HG03139 (cell line): Measurements from ENCODE around the gene LRRC53.
A peak's percentile ranks its signal among the peaks of the same experiment; 100 is the strongest.

Experiments used
- ATAC-seq: cut with Tn5 transposase; IDR thresholded peaks from one replicate; pipeline ENCODE4 v1.9.1; 2021; ENCODE audit not compliant: unreplicated experiment

Gene LRRC53

GRCh38 chr1:74504125-74504932 lies 8.1 kb downstream of the LRRC53 start:
- ATAC-seq: peak; percentile 78

- no peak for ATAC-seq
Observed at GRCh38 chr1:74502858-74503257, 9.6 kb downstream of the LRRC53 start.

GRCh38 chr1:74502432-74502831 lies 10.0 kb downstream of the LRRC53 start:
- no peak for ATAC-seq

- ATAC-seq: no peak
Observed at GRCh38 chr1:74498901-74499300, 13.5 kb downstream of the LRRC53 start.

GRCh38 chr1:74496669-74497068 lies 15.7 kb downstream of the LRRC53 start:
- no peak for ATAC-seq

- ATAC-seq: no peak
Observed at GRCh38 chr1:74486036-74486435, 26.4 kb downstream of the LRRC53 start.

- ATAC-seq: no peak
Observed at GRCh38 chr1:74485622-74486021, 26.8 kb downstream of the LRRC53 start.

DNA sequence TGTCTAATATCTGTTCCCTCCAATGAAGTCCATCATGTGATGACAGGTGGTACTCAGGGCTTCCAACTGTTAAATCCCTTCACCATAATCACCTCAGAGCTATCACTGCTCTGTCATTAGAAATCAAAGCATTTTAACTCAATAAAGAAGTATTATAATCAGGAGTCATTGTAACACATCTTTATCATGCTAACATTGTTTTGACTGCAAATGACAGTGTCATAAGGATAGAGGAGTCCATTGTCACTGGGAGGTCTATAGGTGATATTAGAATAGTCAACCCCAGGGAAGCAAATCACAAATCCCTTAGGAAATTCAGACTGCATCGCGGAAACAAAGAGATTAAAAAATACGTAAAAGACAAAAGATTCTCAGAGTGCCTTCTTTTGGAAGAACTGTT lies 30.8 kb downstream of the LRRC53 start:
- ATAC-seq: no peak

DNA sequence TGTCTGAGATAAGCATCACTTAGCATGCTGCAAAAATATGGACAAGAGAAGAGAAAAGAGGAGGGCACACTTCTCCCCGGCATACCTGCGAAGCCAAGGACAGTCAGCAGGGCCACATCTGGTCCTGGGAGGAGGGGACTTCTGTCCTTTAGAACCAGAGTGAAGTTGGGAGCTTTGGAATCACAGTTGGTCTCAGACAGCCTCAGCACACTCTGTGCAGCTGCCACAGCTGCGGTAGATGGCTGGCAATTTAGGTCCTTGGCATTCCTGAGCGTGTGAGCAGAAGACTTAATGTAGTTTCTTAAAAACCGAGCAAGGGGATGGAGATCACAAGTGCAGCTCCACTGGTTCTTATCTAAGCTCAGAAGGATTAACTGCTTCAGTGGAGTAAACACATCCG lies 32.3 kb downstream of the LRRC53 start:
- ATAC-seq: no peak

DNA sequence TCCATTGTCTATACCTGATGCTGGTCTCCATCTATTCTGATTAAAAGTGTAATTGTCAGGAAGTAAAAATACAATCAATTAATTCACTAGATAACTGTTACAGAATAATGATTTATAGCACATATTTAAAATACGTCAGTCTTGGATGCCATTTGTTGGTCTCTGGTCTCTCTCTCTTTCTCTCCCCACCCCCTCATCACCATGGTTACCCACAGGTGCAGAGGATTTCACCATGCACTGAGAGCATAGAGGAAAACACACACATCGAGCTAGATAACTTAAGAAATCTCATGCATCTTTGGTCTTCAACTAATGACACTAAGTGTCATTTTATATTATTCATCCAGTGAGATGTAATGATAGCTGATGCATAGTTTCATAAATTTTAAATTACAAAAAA lies 33.4 kb downstream of the LRRC53 start:
- no peak for ATAC-seq

GRCh38 chr1:74474585-74474984 lies 37.8 kb downstream of the LRRC53 start:
- ATAC-seq: no peak

GRCh38 chr1:74471470-74471869 lies 40.9 kb downstream of the LRRC53 start:
- no peak for ATAC-seq

DNA sequence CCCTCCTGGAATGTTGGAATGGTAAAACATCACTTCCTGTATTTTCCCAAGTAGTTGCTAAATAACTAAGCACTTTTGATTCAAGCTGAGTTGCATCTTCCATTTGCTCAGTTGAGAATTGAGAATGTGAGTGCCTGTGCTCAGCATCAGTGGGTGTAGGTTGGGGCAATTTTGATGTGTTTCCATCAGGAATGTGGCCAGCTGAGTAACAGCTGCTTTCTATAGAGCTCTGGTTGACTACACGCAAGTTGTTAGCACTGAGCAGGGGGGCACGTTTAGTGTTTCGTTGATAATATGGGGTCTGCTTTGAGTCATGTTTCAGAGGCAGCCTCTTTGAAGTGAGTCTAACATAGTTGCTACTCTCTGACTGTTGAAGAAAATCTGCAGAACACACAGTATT lies 41.5 kb downstream of the LRRC53 start:
- ATAC-seq: no peak

GRCh38 chr1:74470251-74470650 lies 42.2 kb downstream of the LRRC53 start:
- no peak for ATAC-seq

- no peak for ATAC-seq
Observed at GRCh38 chr1:74468982-74469603, 43.3 kb downstream of the LRRC53 start.

GRCh38 chr1:74467786-74468377 lies 44.5 kb downstream of the LRRC53 start:
- no peak for ATAC-seq

- no peak for ATAC-seq
Observed at GRCh38 chr1:74465193-74465681, 47.2 kb downstream of the LRRC53 start.

GRCh38 chr1:74464037-74464436 lies 48.4 kb downstream of the LRRC53 start:
- ATAC-seq: no peak

DNA sequence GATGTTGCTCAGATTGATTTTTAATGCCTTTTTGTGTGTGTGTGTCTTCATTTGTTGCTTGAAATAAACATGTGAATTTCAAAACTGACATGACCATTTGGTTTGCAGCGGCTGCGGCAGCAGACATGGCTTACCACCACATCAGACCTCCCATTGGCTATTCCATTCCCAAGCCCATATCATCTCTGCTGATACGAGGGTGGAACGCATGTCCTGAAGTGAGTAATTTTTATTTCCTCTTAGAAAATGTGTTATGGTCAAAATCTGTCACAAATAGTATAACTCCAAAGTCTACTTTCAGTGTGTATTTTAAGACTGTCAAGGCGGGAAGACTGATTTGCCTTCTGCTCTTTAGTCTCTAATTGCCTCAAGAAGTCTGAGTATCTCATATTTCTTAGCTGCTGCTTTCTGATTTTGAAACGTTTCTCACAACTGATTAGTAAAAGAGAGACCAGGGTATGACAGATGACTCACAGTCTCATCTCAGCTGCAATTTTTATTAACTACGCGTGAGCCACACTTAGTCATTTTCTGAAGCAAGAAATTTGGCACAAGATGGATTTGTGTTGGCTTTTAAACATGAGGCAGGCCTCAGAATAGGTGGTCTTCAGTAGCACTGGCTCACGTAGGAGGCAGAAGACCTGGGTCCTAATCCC lies 49.0 kb downstream of the LRRC53 start:
- ATAC-seq: no peak

GRCh38 chr1:74457253-74457652 lies 55.2 kb downstream of the LRRC53 start:
- ATAC-seq: no peak

DNA sequence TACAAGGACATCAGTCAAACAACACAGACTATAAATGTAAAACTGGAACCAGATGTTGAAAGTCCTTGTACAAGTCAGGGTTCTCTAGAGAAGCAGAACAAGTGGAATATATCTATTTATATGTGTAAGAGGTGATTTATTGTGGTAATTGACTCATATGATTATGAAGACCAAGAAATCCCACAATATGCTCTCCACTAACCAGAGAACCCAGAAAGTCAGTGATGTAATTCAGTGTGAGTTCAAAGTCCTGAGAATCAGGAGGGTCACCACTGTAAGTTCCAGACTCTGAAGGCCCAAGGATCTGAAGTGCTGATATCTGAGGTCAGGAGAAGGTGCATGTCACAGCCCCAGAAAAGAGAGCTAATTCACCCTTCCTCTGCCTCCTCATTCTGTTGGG lies 57.0 kb downstream of the LRRC53 start:
- no peak for ATAC-seq

DNA sequence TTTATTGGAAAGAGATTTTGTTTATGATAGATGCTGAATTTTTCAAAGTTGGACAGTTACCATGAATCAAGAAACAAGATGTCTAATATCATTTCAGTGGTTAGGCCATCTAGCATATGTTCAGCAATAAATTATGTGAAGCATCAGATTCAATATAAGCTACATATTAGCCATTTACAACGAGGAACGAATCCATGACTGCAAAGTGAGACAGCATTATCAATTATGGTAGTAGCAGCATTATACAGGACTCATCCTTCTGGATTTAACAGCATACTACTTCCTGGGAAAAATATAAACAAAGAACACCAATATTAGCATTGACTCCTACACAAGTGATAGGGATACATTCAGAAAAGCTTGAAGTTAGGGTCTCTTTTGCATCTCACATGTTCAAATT lies 59.1 kb downstream of the LRRC53 start:
- no peak for ATAC-seq
